Measurements from ENCODE around the gene ZRANB2.

GRCh38 chr1:71071720-71072119 lies 9.1 kb downstream of the ZRANB2 start:
- TF ChIP-seq ZNF384 (IDR thresholded peaks at IDR 0.05) (no peak), TARDBP (IDR thresholded peaks at IDR 0.05) (no peak), BHLHE40 (IDR thresholded peaks at IDR 0.05; ENCODE audit: borderline replicate concordance) (no peak), L3MBTL2 (conservative IDR thresholded peaks at IDR 0.05) (no peak), ARNT (IDR thresholded peaks at IDR 0.05) (no peak), SP1 (IDR thresholded peaks at IDR 0.05) (no peak), FOXA1 (IDR thresholded peaks at IDR 0.05) (no peak), FOXK2 (IDR thresholded peaks at IDR 0.05) (no peak), SUZ12 (IDR thresholded peaks at IDR 0.05) (no peak), ELF4 (IDR thresholded peaks at IDR 0.05) (no peak), NFRKB (IDR thresholded peaks at IDR 0.05) (no peak)
